GM12878 (cell line): Measurements from ENCODE around the gene ZPBP. TPM values are rescaled to one million over a fixed set of nuclear protein-coding genes. Genes with fewer than 3 reads are reported as not detected.

ENCODE experiments used
- ATAC-seq: fragments of 200-7000 bp; cut with Tn5 transposase; 3 replicates; pipeline ENCODE4 v1.9.1; 2020; ENCODE audit warnings: mild to moderate bottlenecking, moderate library complexity
- BruUV-seq: library from RNA; stranded (reverse); fragments of 400-500 nt; replicated peaks from 2 replicates; lab custom pipeline; 2021; lab: Mats Ljungman, UMichigan
- CTCF ChIA-PET: fragments of 300-600 bp; sonication (Branson Sonifier 250); formaldehyde crosslinking; extraction: SDS; loops from one replicate; lab custom pipeline; 2021; ENCODE audit warnings: inconsistent platforms; lab: Yijun Ruan, JAX
- POLR2A ChIA-PET: fragments of 350-600 bp; formaldehyde crosslinking; extraction: SDS; loops from one replicate; lab custom pipeline; 2021; ENCODE audit warnings: inconsistent platforms; lab: Charles Lee
- RAD21 ChIA-PET: fragments of 300-600 bp; sonication (Branson Sonifier 250); formaldehyde crosslinking; loops from one replicate; lab custom pipeline; 2023; ENCODE audit warnings: antibody characterized with exemption; ENCODE audit not compliant: unreplicated experiment; lab: Charles Lee
- SMC1A ChIA-PET: fragments of 300-600 bp; sonication (Branson Sonifier 250); formaldehyde crosslinking; loops from one replicate; lab custom pipeline; 2023; ENCODE audit not compliant: unreplicated experiment, uncharacterized antibody; lab: Charles Lee
- DNase-seq: peaks from one replicate; pipeline ENCODE4 v3.0.0-alpha.2; 2011; ENCODE audit warnings: low read depth, low spot score
- FAIRE-seq: peaks from 3 replicates; lab custom pipeline; 2011; peaks lifted over from hg19 to GRCh38; lab: Jason Lieb, UNC
- H2AFZ ChIP-seq: 2 replicates; pipeline ENCODE4 v1.6.0; 2011; ENCODE audit warnings: low read depth, low read length, control low read depth; ENCODE audit not compliant: control insufficient read depth
- H3K27ac ChIP-seq: 2 replicates; pipeline ENCODE4 v1.5.1; 2011; ENCODE audit warnings: control low read depth; ENCODE audit not compliant: control insufficient read depth, insufficient read depth
- H3K27me3 ChIP-seq, 2 experiments: replicated peaks in 1 of 2; 2 replicates each; pipeline versions ENCODE4 v1.6.0 to v1.6.1; 2011; ENCODE audit warnings: low read length in 1 of 2; ENCODE audit not compliant: control insufficient read depth in 2 of 2, insufficient read depth in 2 of 2
- H3K36me3 ChIP-seq, 2 experiments: 2 replicates each; pipeline ENCODE4 v1.5.1; 2011; ENCODE audit warnings: low read length in 1 of 2; ENCODE audit not compliant: control insufficient read depth in 2 of 2, insufficient read depth in 2 of 2
- H3K4me1 ChIP-seq: 2 replicates; pipeline ENCODE4 v1.6.1; 2011; ENCODE audit warnings: mild to moderate bottlenecking, low read length, moderate library complexity, mixed read lengths; ENCODE audit not compliant: control insufficient read depth, insufficient read depth
- H3K4me2 ChIP-seq: 2 replicates; pipeline ENCODE4 v1.6.0; 2011; ENCODE audit warnings: control low read depth; ENCODE audit not compliant: control insufficient read depth, insufficient read depth
- H3K4me3 ChIP-seq: fragments of 200-600 bp; sonication (generic); 2 replicates; pipeline ENCODE4 v1.5.1; 2016
- H3K79me2 ChIP-seq: 2 replicates; pipeline ENCODE4 v1.6.0; 2011; ENCODE audit warnings: low read length; ENCODE audit not compliant: control insufficient read depth, insufficient read depth
- H3K9ac ChIP-seq: 2 replicates; pipeline ENCODE4 v1.8.0; 2011; ENCODE audit warnings: low read length, control low read depth, mixed read lengths; ENCODE audit not compliant: control insufficient read depth, insufficient read depth
- H3K9me3 ChIP-seq: replicated peaks from 3 replicates; pipeline ENCODE4 v1.5.1; 2011; ENCODE audit warnings: mild to moderate bottlenecking, low read length; ENCODE audit not compliant: control insufficient read depth, insufficient read depth
- H4K20me1 ChIP-seq: 2 replicates; pipeline ENCODE4 v1.6.0; 2011; ENCODE audit not compliant: control insufficient read depth, insufficient read depth
- E2F4 ChIP-seq: IDR thresholded peaks from 2 replicates; pipeline ENCODE4 v1.6.1; 2012; ENCODE audit warnings: low read depth, low read length, improper control_type of control experiment
- E2F8 ChIP-seq: fragments of 450-650 bp; IDR thresholded peaks from 2 replicates; pipeline ENCODE4 v1.6.1; 2018; ENCODE audit warnings: mild to moderate bottlenecking, low read depth, moderate library complexity; ENCODE audit not compliant: partially characterized antibody
- LARP7 ChIP-seq: fragments of 450-650 bp; IDR thresholded peaks from 2 replicates; pipeline ENCODE4 v1.6.1; 2017; ENCODE audit warnings: mild to moderate bottlenecking
- MYC ChIP-seq: IDR thresholded peaks from 2 replicates; pipeline ENCODE4 v1.6.1; 2011; ENCODE audit warnings: mild to moderate bottlenecking, low read length, moderate library complexity, inconsistent platforms; ENCODE audit not compliant: insufficient read depth, insufficient replicate concordance, insufficient read length, severe bottlenecking
- PAX5 ChIP-seq: IDR thresholded peaks from 2 replicates; pipeline ENCODE4 v1.6.1; 2011; ENCODE audit warnings: low read depth, low read length, borderline replicate concordance
- PAX8 ChIP-seq: fragments of 450-650 bp; IDR thresholded peaks from 2 replicates; pipeline ENCODE4 v1.6.1; 2017; ENCODE audit warnings: mild to moderate bottlenecking, moderate library complexity
- POU2F2 ChIP-seq: IDR thresholded peaks from 3 replicates; pipeline ENCODE4 v1.6.1; 2011; ENCODE audit warnings: low read depth, mild to moderate bottlenecking, low read length, borderline replicate concordance
- RFX5 ChIP-seq: IDR thresholded peaks from 2 replicates; pipeline ENCODE4 v1.6.1; 2011; ENCODE audit warnings: low read depth, low read length, improper control_type of control experiment
- SP1 ChIP-seq: IDR thresholded peaks from one replicate; pipeline ENCODE4 v1.6.1; 2011; ENCODE audit warnings: low read depth, low read length
- SPI1 ChIP-seq: IDR thresholded peaks from 2 replicates; pipeline ENCODE4 v1.6.1; 2011; ENCODE audit warnings: low read depth, mild to moderate bottlenecking, low read length, moderate library complexity, borderline replicate concordance; ENCODE audit not compliant: insufficient read depth
- SRF ChIP-seq, 2 experiments: IDR thresholded peaks; 2 replicates each; pipeline ENCODE4 v1.6.1; 2011; ENCODE audit warnings: low read depth in 2 of 2, low read length in 2 of 2, mild to moderate bottlenecking in 1 of 2, moderate library complexity in 1 of 2
- STAT1 ChIP-seq: fragments of 450-650 bp; conservative IDR thresholded peaks from 2 replicates; pipeline ENCODE4 v1.6.1; 2014; ENCODE audit warnings: antibody characterized with exemption, mild to moderate bottlenecking
- USF1 ChIP-seq: IDR thresholded peaks from 2 replicates; pipeline ENCODE4 v1.6.1; 2011; ENCODE audit warnings: borderline replicate concordance, low read depth, mild to moderate bottlenecking, moderate library complexity, mixed read lengths, low read length; ENCODE audit not compliant: insufficient read depth; ENCODE audit errors: extremely low read length
- ZBTB11 ChIP-seq: fragments of 450-650 bp; formaldehyde crosslinking; IDR thresholded peaks from 2 replicates; pipeline ENCODE4 v1.5.0; 2022; ENCODE audit warnings: mild to moderate bottlenecking, missing genetic modification characterization
- ZNF274 ChIP-seq: IDR thresholded peaks from one replicate; pipeline ENCODE4 v1.8.0; 2011; ENCODE audit not compliant: insufficient read length, insufficient read depth
- ZNF384 ChIP-seq: IDR thresholded peaks from 2 replicates; pipeline ENCODE4 v1.6.1; 2012; ENCODE audit warnings: low read depth, mild to moderate bottlenecking, low read length, improper control_type of control experiment, borderline replicate concordance
- WGBS: methylation state at CpG from one replicate; pipeline ENCODE4 v1.1.6; 2016; ENCODE audit warnings: low lambda C conversion rate; ENCODE audit not compliant: insufficient replicate concordance, insufficient coverage; ENCODE audit errors: missing lambda C conversion rate; 5-methylcytosine and 5-hydroxymethylcytosine counted together
- in situ Hi-C: fragments of 300-500 bp; cut with MboI; formaldehyde crosslinking; loops from 9 replicates; pipeline ENCODE4 v1.14.3; 2018; ENCODE audit warnings: mixed read lengths
- intact Hi-C: fragments of 100-400 bp; cut with micrococcal nuclease; formaldehyde crosslinking; loops from one replicate; pipeline ENCODE4 v1.14.2; 2022; ENCODE audit not compliant: unreplicated experiment
- polyA plus RNA-seq, 11 experiments: library from polyadenylated mRNA; depleted of rRNA in 4 of 11; unstranded in 6 of 11; stranded (reverse) in 5 of 11; fragments of >200 nt; fragmentation: Nextera tagmentation in 4 of 11; fragmentation: Illumina TruSeq in 1 of 11; extraction: Ambion mirVana in 4 of 11; extraction: Trizol in 1 of 11; gene quantifications; 1 replicate in 1 of 11; 2 replicates in 10 of 11; pipeline versions ENCODE4 v1.2.1 to v1.2.3, GENCODE V29; 2011 to 2016; ENCODE audit warnings: inconsistent platforms in 2 of 11, missing spikeins in 2 of 11, low read depth in 1 of 11
- total RNA-seq, 4 experiments: library from RNA; depleted of rRNA in 3 of 4; stranded (reverse); fragments of >200 nt in 3 of 4; fragmentation: Illumina TruSeq in 1 of 4; extraction: Trizol in 1 of 4; gene quantifications; 2 replicates each; pipeline versions ENCODE4 v1.2.1 to v1.2.3, GENCODE V29; 2013 to 2021

ZPBP gene
- total and polyA plus RNA-seq, 10 of the 15 experiments (the other 5 are each of a cell fraction or from before 2014, with no cell fraction given), result not detected

- H3K79me2 ChIP-seq, result no peaks in the 10 kb centered on the region
- no peaks in the 10 kb centered on the region for H3K9me3 ChIP-seq
- peaks cover 0 to 2% of the 10 kb centered on the region in 2 experiments; a peak in 2 of 4 replicates for H3K27me3 ChIP-seq
- H3K4me3 ChIP-seq, result no peak overlapping the region
- ChIA-PET SMC1A (no interaction called here), RAD21 (no interaction called here), CTCF (no interaction called here), POLR2A (interaction anchor here (0.6 kb wide), 1 partner anchor 1300 kb away, joined by 4 read pairs; no protein-coding TSS in a partner anchor)
- no peaks in the 10 kb centered on the region for H4K20me1 ChIP-seq
- in situ Hi-C loops, result no loop called here
- no TSS peak for BruUV-seq
- no peak overlapping the region for H2AFZ ChIP-seq
- no peak for DNase-seq
- no peaks in the 10 kb centered on the region for H3K36me3 ChIP-seq
- H3K27ac ChIP-seq, result no peak overlapping the region
- no peak overlapping the region for H3K9ac ChIP-seq
- 2% methylated on average over 2 of the region's 2 CpGs for WGBS
- no peaks in the 10 kb centered on the region for H3K4me1 ChIP-seq
- intact Hi-C loops, result no loop called here
- no peak for ATAC-seq
- H3K4me2 ChIP-seq, result no peak overlapping the region
- FAIRE-seq, result no peak
- no peak for TF ChIP-seq ZNF384
- TF ChIP-seq ZNF274, result no peak
- no peak for TF ChIP-seq E2F8
- no peak for TF ChIP-seq PAX5
- no peak for TF ChIP-seq STAT1
- no peak for TF ChIP-seq E2F4
- no peak for TF ChIP-seq SPI1
- TF ChIP-seq SRF (IDR thresholded peaks at IDR 0.05; ENCODE audit: low read depth in 2 of 2, low read length in 2 of 2), result no peak
- TF ChIP-seq POU2F2, result no peak
- no peak for TF ChIP-seq ZBTB11
- TF ChIP-seq SP1, result no peak
- no peak for TF ChIP-seq USF1
- no peak for TF ChIP-seq PAX8
- no peak for TF ChIP-seq LARP7
- TF ChIP-seq MYC, result no peak
- TF ChIP-seq RFX5, result no peak
These were observed 200.6 kb downstream of the ZPBP start for GRCh38 chr7:49892481-49892880.
